Stomach (tissue), 9 donors: ENCODE data around the gene IRF3. TPM values are rescaled to one million over a fixed set of nuclear protein-coding genes. Genes with fewer than 3 reads are reported as not detected.

ENCODE experiments used
- DNase-seq, 2 donors: peaks; one replicate each; pipeline versions ENCODE4 v3.0.0 to v3.0.0-alpha.2; 2013 to 2019
- H3K27ac ChIP-seq, 5 donors: fragments of 200-600 bp in 4 of 5; sonication (generic) in 4 of 5; one replicate each; pipeline ENCODE4 v1.5.1; 2013 to 2019; ENCODE audit warnings: mild to moderate bottlenecking in 1 of 5, moderate library complexity in 1 of 5
- H3K27me3 ChIP-seq, 3 donors: fragments of 200-600 bp; sonication (generic); one replicate each; pipeline ENCODE4 v1.5.1; 2017 to 2019; ENCODE audit warnings: mixed run types in 1 of 3
- H3K36me3 ChIP-seq, 4 donors: fragments of 200-600 bp; sonication (generic); 1 replicate in 3 of 4; 2 replicates in 1 of 4; pipeline ENCODE4 v1.5.1; 2016 to 2019
- H3K4me1 ChIP-seq, 4 donors: fragments of 200-600 bp; sonication (generic); one replicate each; pipeline ENCODE4 v1.5.1; 2016 to 2019
- H3K4me3 ChIP-seq, 4 donors: fragments of 200-600 bp; sonication (generic) in 3 of 4; one replicate each; pipeline ENCODE4 v1.5.1; 2016 to 2019; ENCODE audit warnings: mild to moderate bottlenecking in 1 of 4
- H3K9me3 ChIP-seq, 4 donors: fragments of 200-600 bp; sonication (generic); one replicate each; pipeline ENCODE4 v1.5.1; 2016 to 2019
- CTCF ChIP-seq, 7 experiments: fragments of 450-650 bp in 4 of 7; fragments of 200-600 bp in 3 of 7; sonication (generic) in 3 of 7; IDR thresholded peaks; one replicate each; pipeline ENCODE4 v1.5.1; 2016 to 2019; ENCODE audit warnings: antibody characterized with exemption in 7 of 7, control low read depth in 2 of 7, mild to moderate bottlenecking in 1 of 7
- EP300 ChIP-seq: sonication (generic); formaldehyde crosslinking; IDR thresholded peaks from one replicate; pipeline ENCODE4 v1.6.1; 2017; ENCODE audit warnings: antibody characterized with exemption
- POLR2A ChIP-seq, 4 donors: fragments of 450-650 bp; IDR thresholded peaks; one replicate each; pipeline ENCODE4 v1.6.1; 2016; ENCODE audit warnings: antibody characterized with exemption in 4 of 4, control low read depth in 2 of 4, mild to moderate bottlenecking in 1 of 4, moderate library complexity in 1 of 4
- POLR2AphosphoS5 ChIP-seq, 3 donors: sonication (generic); formaldehyde crosslinking; IDR thresholded peaks; one replicate each; pipeline ENCODE4 v1.6.1; 2016; ENCODE audit warnings: antibody characterized with exemption in 3 of 3
- WGBS, 5 donors: extraction: QIAGEN DNeasy Blood & Tissue Kit in 3 of 5; methylation state at CpG; one replicate each; pipeline versions ENCODE4 v1.1.5 to v1.1.7; 2013 to 2018; 5-methylcytosine and 5-hydroxymethylcytosine counted together
- intact Hi-C: fragments of 100-400 bp; cut with DNase I; formaldehyde crosslinking; loops from one replicate; pipeline ENCODE4 v1.15.1; 2023; ENCODE audit warnings: low total_unique reads
- polyA plus RNA-seq, 3 donors: library from polyadenylated mRNA; stranded (reverse); fragments of 200-250 nt; gene quantifications; one replicate each; pipeline ENCODE4 v1.2.3, GENCODE V29; 2013
- total RNA-seq, 5 donors: library from RNA; depleted of rRNA; stranded (reverse); fragments of >200 nt; gene quantifications; one replicate each; pipeline versions ENCODE4 v1.1.0 to v1.2.3, GENCODE V29; 2014 to 2016
- donor health status: healthy with polysubstance abuse.
- donor health status: Bipolar disorder and iron deficiency.
- donor health status: healthy.

Gene IRF3
- total and polyA plus RNA-seq, 8 donors = 28.3 to 380 (median 108) TPM

- Histone ChIP-seq H3K9me3 (no peaks in the 10 kb centered on the region), H3K4me3 (no peak overlapping the region), H3K4me1 (peaks cover 25 to 42% (median 29%) of the 10 kb centered on the region in 4 donors), H3K36me3 (peaks cover 4 to 17% (median 14%) of the 10 kb centered on the region in 4 donors), H3K27ac (no peak overlapping the region), H3K27me3 (peaks cover 0 to 40% (median 15%) of the 10 kb centered on the region in 3 donors)
- DNase-seq = no peak
- intact Hi-C loops = no loop called here
- TF ChIP-seq POLR2A (IDR thresholded peaks at IDR 0.05) (no peak), EP300 (no peak), POLR2AphosphoS5 (IDR thresholded peaks at IDR 0.05) (no peak), CTCF (IDR thresholded peaks at IDR 0.05) (no peak)
- 69 to 81% (median 73%) methylated on average over 15 to 16 of the region's 16 CpGs for WGBS, 5 donors
These were observed 26.5 kb upstream of the IRF3 start for GRCh38 chr19:49692147-49692506.

- Histone ChIP-seq H3K4me3 (peak overlapping the region; percentile 41 to 57 (median 50)), H3K36me3 (peaks cover 10 to 23% (median 21%) of the 10 kb centered on the region in 4 donors), H3K27me3 (peaks cover 0 to 40% (median 15%) of the 10 kb centered on the region in 3 donors), H3K9me3 (no peaks in the 10 kb centered on the region), H3K27ac (no peak overlapping the region), H3K4me1 (peaks cover 25 to 42% (median 29%) of the 10 kb centered on the region in 4 donors)
- intact Hi-C loops = no loop called here
- 12 to 29% (median 14%) methylated on average over 25 to 39 of the region's 39 CpGs for WGBS, 5 donors
- peak in 1 of 2 donors; percentile 89 for DNase-seq
- TF ChIP-seq EP300 = no peak
- TF ChIP-seq POLR2AphosphoS5 (IDR thresholded peaks at IDR 0.05) = no peak
- TF ChIP-seq CTCF (IDR thresholded peaks at IDR 0.05) = no peak
- no peak for TF ChIP-seq POLR2A (IDR thresholded peaks at IDR 0.05)
These were observed 25.8 kb upstream of the IRF3 start for GRCh38 chr19:49691243-49692146.

DNA sequence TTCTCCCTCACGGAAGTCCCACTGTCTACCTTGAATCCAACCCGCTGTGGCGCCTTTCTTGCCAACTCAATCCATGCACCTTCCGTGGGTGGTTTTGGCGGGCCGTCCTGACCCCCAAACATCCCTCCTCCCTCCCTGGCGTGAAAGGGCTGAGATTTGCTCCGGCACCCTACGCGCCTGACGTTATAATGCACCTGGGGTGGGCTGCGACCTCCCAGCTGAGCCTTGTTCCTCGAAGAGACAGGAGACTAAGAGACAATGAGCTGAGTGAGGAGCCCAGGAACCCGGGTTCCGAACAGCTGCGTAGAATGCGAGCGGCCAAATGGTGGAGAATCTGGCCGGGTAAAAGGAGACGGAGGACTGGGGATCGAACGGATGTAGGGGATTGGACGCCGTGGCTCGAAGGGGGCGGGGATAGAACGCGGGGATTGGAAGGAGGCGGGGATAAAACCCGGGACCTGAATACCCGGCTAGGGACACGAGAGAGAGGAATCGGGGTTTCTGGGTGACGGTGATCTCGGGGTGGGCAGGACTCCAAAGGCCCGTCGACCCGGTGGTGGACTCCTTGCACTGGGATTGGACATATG lies 25.1 kb upstream of the IRF3 start, which contains the start of gene CPT1C:
Gene CPT1C (plus strand): TSS at position 461 of the 587 bp plus-strand sequence. CDS start 1,137 bp downstream, outside the sequence.
- Histone ChIP-seq H3K4me3 (peak within 1 kb of the TSS; percentile 41 to 57 (median 50)), H3K9me3 (no peaks in the 10 kb centered on the region), H3K27me3 (peaks cover 0 to 40% (median 15%) of the 10 kb centered on the region in 3 donors), H3K36me3 (peaks cover 17 to 31% (median 28%) of the 10 kb centered on the region in 4 donors), H3K4me1 (peaks cover 25 to 42% (median 29%) of the 10 kb centered on the region in 4 donors), H3K27ac (peak within 1 kb of the TSS; percentile 33 to 76 (median 59))
- peak; percentile 79 to 92 for DNase-seq
- 1 to 3% (median 2%) methylated on average over 36 to 38 of the region's 38 CpGs for WGBS, 5 donors
- TF ChIP-seq POLR2A (IDR thresholded peaks at IDR 0.05) (no peak), POLR2AphosphoS5 (IDR thresholded peaks at IDR 0.05) (peak in 2 of 3 donors; percentile 49 to 58)
- intact Hi-C loops = no loop called here

DNA sequence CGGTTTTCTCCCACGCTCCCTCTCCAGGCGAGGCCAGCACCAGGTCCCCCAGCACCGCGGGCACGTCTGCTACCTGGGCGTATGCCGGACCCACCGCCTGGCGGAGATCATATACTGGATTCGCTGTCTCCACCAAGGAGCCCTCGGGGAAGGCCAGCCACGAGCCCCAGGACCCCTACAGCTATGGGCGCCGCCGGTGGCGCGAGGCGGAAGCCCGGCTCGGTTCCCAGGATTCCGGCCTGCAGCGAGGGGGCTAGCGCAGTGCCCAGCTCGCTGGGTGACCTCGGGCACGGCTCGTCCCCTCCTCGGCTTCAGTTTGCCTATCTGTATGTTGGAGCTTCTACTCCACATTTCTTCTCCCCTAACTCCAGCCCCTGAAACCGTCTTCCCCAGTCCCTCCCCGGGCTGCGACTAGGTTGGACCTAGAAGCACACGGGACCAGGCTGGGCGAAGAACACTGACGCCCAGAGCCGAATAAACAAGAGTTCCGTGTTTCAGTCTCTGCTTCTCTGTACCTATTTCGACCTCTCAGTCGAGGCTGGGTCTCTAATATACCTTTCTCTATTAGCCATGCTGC lies 24.5 kb upstream of the IRF3 start:
- Histone ChIP-seq H3K4me1 (peaks cover 25 to 42% (median 29%) of the 10 kb centered on the region in 4 donors), H3K9me3 (no peaks in the 10 kb centered on the region), H3K27me3 (peaks cover 0 to 40% (median 15%) of the 10 kb centered on the region in 3 donors), H3K4me3 (peak overlapping the region; percentile 41 to 57 (median 50)), H3K36me3 (peaks cover 23 to 37% (median 34%) of the 10 kb centered on the region in 4 donors), H3K27ac (peak overlapping the region; percentile 33 to 76 (median 59))
- peak in 1 of 2 donors; percentile 40 for DNase-seq
- intact Hi-C loops = no loop called here
- WGBS, 5 donors = 4 to 22% (median 8%) methylated on average over 18 to 39 of the region's 39 CpGs
- TF ChIP-seq POLR2A (IDR thresholded peaks at IDR 0.05) (no peak), CTCF (IDR thresholded peaks at IDR 0.05) (peak in 1 of 7 experiments; percentile 0), EP300 (no peak), POLR2AphosphoS5 (IDR thresholded peaks at IDR 0.05) (no peak)
